ENCODE results near the gene IGFN1. TPM values are rescaled to one million over a fixed set of nuclear protein-coding genes. Genes with fewer than 3 reads are reported as not detected.

The IGFN1 gene
- total RNA-seq (100 to 1,000 TPM in 3 of 4 donors, 10 to 100 TPM in 1; 29.3 to 442 (median 247) TPM), polyA plus RNA-seq (10 to 100 TPM in 2 of 3 donors, 1 to 10 TPM in 1; 2.7 to 33.1 (median 22.0) TPM)
- long read RNA-seq, donor 1, transcript IGFN1-203 (13 exons, 3,932 nt) = major isoform, 49 of 148 reads
- long read RNA-seq, donor 1, partial matches to known transcripts = 79 of 148 reads
- long read RNA-seq, donor 1, other reads (novel, unspliced or antisense) = 20 of 148 reads
- long read RNA-seq, donor 2, transcript IGFN1-203 (13 exons, 3,932 nt) = major isoform, 5 of 27 reads
- long read RNA-seq, donor 2, partial matches to known transcripts = 15 of 27 reads
- long read RNA-seq, donor 2, other reads (novel, unspliced or antisense) = 7 of 27 reads

DNA sequence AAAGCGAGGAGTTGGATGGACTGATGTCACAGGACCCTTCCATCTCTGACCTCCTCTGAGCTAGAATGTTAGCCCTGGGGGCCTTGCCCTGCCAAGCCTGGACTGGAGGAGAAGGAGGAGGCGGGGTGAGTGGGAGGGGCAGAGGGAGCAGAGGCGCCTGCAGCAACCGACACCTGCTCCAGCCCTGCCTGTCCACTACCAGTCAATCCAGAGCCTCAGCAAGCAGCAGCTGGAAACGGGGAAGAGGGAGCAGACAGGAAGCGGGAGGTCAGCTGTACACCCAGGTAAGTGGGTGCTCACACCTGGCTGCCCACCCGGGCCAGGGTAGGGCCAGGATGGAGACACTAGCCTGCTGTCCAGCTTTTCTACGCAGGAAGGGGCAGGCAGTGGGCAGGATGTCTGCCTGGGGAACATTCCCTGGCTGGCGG, at the start of gene IGFN1:
Gene IGFN1, plus strand, starts transcription at position 201 of the 428 bp plus-strand sequence. CDS start 2,470 bp downstream, outside the sequence.
- Histone ChIP-seq H3K27me3 (ENCODE audit: insufficient read depth in 3 of 3, low read length in 2 of 3) (no peaks in the 10 kb centered on the region), H3K4me3 (peak within 1 kb of the TSS; percentile 69), H3K27ac (peak within 1 kb of the TSS; percentile 86), H3K4me1 (peaks cover under 1% of the 10 kb centered on the region), H3K36me3 (ENCODE audit: insufficient read depth in 1 of 2, low read depth in 1 of 2) (peaks cover 0 to under 1% of the 10 kb centered on the region in 2 donors), H3K9me3 (no peaks in the 10 kb centered on the region)
- TF ChIP-seq, protein P1, sequence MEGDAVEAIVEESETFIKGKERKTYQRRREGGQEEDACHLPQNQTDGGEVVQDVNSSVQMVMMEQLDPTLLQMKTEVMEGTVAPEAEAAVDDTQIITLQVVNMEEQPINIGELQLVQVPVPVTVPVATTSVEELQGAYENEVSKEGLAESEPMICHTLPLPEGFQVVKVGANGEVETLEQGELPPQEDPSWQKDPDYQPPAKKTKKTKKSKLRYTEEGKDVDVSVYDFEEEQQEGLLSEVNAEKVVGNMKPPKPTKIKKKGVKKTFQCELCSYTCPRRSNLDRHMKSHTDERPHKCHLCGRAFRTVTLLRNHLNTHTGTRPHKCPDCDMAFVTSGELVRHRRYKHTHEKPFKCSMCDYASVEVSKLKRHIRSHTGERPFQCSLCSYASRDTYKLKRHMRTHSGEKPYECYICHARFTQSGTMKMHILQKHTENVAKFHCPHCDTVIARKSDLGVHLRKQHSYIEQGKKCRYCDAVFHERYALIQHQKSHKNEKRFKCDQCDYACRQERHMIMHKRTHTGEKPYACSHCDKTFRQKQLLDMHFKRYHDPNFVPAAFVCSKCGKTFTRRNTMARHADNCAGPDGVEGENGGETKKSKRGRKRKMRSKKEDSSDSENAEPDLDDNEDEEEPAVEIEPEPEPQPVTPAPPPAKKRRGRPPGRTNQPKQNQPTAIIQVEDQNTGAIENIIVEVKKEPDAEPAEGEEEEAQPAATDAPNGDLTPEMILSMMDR (IDR thresholded peaks at IDR 0.05) = no peak
- DNase-seq (peak in 1 of 2 donors; percentile 50), ATAC-seq (peak; percentile 61 to 85 (median 67))
- intact Hi-C loops (cut with DNase I) = no loop called here
- WGBS, 3 donors = 31 to 48% (median 46%) methylated on average over 8 to 9 of the region's 9 CpGs

DNA sequence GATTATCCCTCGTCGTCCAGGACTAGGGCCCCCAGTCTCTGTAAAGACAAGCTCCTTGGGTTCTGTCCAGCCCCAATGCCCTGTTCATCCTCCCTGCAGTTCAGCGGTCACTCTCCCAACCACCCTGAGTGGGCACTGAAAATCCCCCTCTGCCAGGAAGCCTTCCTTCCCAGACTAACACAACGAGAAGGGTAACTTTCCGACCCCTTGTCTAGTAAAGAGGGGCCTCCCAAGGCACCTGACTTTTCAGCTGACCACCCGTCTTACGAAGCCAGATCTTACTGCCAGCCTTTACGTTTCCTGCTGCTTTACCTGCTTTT, 49.7 kb upstream of the IGFN1 start:
- ATAC-seq = no peak
- intact Hi-C loops (cut with DNase I) = no loop called here
- H3K27me3 ChIP-seq (ENCODE audit: insufficient read depth in 3 of 3, low read length in 2 of 3) = no peaks in the 10 kb centered on the region
- TF ChIP-seq, protein P1 (IDR thresholded peaks at IDR 0.05) = no peak
- no peak overlapping the region for H3K4me3 ChIP-seq
- H3K27ac ChIP-seq = no peak overlapping the region
- H3K9me3 ChIP-seq = no peaks in the 10 kb centered on the region
- H3K36me3 ChIP-seq (ENCODE audit: insufficient read depth in 1 of 2, low read depth in 1 of 2) = peaks cover 2 to 92% of the 10 kb centered on the region in 2 donors
- WGBS, 3 donors = 95 to 98% (median 96%) methylated on average over 8 of the region's 8 CpGs
- no peaks in the 10 kb centered on the region for H3K4me1 ChIP-seq
- DNase-seq = no peak

DNA sequence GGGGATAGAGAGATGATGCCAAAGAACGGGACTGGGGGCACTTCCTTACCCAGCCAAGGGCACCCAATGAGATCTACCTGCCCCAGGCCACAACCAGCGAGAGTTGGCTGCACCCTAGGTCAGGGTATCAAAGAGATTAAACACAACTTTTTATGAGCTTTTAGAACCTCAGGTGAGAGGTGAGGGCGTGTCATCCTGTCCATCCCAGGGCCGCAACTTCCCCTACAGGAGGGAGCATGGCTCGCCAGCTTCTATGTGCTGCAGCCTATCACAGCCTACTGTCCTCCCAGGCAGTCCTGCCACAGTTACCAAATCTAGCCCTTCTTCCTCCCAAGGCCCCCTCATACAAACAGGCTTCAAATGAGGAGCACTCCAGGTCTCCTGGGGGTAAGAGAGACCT, 49.2 kb upstream of the IGFN1 start:
- Histone ChIP-seq H3K27me3 (ENCODE audit: insufficient read depth in 3 of 3, low read length in 2 of 3) (no peaks in the 10 kb centered on the region), H3K36me3 (ENCODE audit: insufficient read depth in 1 of 2, low read depth in 1 of 2) (peaks cover 2 to 92% of the 10 kb centered on the region in 2 donors), H3K4me1 (no peaks in the 10 kb centered on the region), H3K4me3 (no peak overlapping the region), H3K27ac (no peak overlapping the region), H3K9me3 (no peaks in the 10 kb centered on the region)
- intact Hi-C loops (cut with DNase I) = no loop called here
- 94 to 98% (median 97%) methylated on average over 5 of the region's 5 CpGs for WGBS, 3 donors
- DNase-seq (no peak), ATAC-seq (no peak)
- TF ChIP-seq, protein P1 (IDR thresholded peaks at IDR 0.05) = no peak

- Histone ChIP-seq H3K4me3 (no peak overlapping the region), H3K36me3 (ENCODE audit: insufficient read depth in 1 of 2, low read depth in 1 of 2) (peaks cover 2 to 93% of the 10 kb centered on the region in 2 donors), H3K9me3 (no peaks in the 10 kb centered on the region), H3K27ac (no peak overlapping the region), H3K27me3 (ENCODE audit: insufficient read depth in 3 of 3, low read length in 2 of 3) (no peaks in the 10 kb centered on the region), H3K4me1 (no peaks in the 10 kb centered on the region)
- intact Hi-C loops (cut with DNase I) = no loop called here
- TF ChIP-seq, protein P1 (IDR thresholded peaks at IDR 0.05) = no peak
- ATAC-seq = peak in 3 of 4 donors; percentile 28 to 46 (median 40)
- peak; percentile 52 to 80 for DNase-seq
- WGBS, 3 donors = 80 to 87% (median 87%) methylated on average over 16 of the region's 16 CpGs
These were observed 48.4 kb upstream of the IGFN1 start for GRCh38 chr1:201142011-201142848.

Measured in psoas muscle (tissue), 8 donors.